Astrocyte (in vitro differentiated cells and primary cell): ENCODE results near the gene C6orf62.
"Not testable (repeated sequence)": the region's sequence is repeated elsewhere in the genome, so short reads cannot be mapped to it uniquely, and the experiment has no call there.

Experiments used
- CTCF ChIP-seq: IDR thresholded peaks from 2 replicates; pipeline ENCODE4 v1.5.1; 2011; ENCODE audit warnings: low read depth, mild to moderate bottlenecking, inconsistent platforms, low read length, moderate library complexity; ENCODE audit not compliant: insufficient read depth
- EZH2 ChIP-seq: IDR thresholded peaks from 2 replicates; pipeline ENCODE4 v1.6.1; 2012; ENCODE audit warnings: mild to moderate bottlenecking, low read length, inconsistent platforms; ENCODE audit not compliant: insufficient read depth

GRCh38 chr6:24670492-24670891, 48.5 kb downstream of the C6orf62 start:
- TF ChIP-seq EZH2, CTCF: not testable (repeated sequence)
